NCI-H2196 (cell line): ENCODE measurements around the gene MACROD2.
"Not testable (repeated sequence)": the region's sequence is repeated elsewhere in the genome, so short reads cannot be mapped to it uniquely, and the experiment has no call there.

Source experiments
- DNase-seq: peaks from one replicate; lab custom pipeline; 2025; ENCODE audit not compliant: unreplicated experiment; lab: John Stamatoyannopoulos, UW

Gene MACROD2

DNA sequence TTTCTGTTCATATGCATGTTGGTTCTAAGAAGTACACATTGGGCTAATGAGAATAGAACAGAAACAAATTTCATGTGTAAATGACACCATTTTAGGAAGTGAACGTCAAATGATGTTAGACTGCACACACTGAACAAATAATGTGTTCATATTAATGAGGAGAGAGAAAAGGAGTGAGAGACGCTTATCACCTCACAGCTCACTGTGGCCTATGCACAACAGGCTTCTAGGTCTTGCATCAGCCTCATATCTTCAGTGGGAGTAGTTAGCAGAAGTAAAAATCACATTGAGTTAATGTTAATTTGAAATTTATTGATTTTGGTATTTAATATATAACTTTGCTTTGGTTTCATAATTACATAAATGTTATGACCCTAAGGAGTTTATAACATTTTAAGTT, 454.9 kb downstream of the MACROD2 start:
- no peak for DNase-seq

- DNase-seq = no peak
Measured at GRCh38 chr20:14451458-14451857, 456.1 kb downstream of the MACROD2 start.

DNA sequence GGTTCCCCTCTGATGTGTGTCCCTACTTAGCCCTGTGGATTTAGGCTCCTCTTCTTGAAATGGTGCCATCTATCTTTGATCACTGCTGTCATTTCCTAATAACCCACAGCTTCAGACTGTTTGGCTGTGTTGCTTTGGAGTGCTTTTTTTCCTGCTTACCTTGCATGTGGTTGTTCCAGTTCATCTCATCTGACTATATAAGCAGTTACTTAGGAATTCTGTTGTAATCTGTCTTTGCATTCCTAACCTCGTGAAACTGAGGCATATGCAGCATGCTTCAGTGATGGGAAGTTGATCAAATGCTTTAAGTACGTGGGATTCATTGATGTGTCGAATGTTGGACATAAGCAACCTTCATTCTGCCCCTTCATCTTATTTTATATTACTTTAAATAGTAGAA, 457.9 kb downstream of the MACROD2 start:
- no peak for DNase-seq

DNA sequence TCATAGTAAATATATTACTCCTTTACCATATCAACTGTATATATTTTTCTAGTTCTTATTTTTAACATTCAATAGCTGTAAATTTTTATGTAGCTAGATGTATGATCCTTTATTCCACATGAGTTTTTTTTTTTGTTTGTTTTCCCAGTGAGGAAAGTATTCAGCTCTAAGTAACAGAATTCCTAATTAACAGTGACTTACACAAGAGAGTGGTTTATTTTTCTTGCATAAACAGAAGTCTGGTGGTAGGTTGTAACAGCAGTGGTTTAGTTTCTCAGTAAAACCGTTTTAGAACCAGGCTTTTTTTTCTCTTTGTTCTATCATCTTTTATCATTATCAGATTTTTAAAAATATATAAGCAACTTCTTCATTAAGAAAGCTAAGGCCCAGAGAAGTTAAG, 459.0 kb downstream of the MACROD2 start:
- DNase-seq = no peak

- not testable (repeated sequence) for DNase-seq
Measured at GRCh38 chr20:14467104-14467827, 471.9 kb downstream of the MACROD2 start.

DNA sequence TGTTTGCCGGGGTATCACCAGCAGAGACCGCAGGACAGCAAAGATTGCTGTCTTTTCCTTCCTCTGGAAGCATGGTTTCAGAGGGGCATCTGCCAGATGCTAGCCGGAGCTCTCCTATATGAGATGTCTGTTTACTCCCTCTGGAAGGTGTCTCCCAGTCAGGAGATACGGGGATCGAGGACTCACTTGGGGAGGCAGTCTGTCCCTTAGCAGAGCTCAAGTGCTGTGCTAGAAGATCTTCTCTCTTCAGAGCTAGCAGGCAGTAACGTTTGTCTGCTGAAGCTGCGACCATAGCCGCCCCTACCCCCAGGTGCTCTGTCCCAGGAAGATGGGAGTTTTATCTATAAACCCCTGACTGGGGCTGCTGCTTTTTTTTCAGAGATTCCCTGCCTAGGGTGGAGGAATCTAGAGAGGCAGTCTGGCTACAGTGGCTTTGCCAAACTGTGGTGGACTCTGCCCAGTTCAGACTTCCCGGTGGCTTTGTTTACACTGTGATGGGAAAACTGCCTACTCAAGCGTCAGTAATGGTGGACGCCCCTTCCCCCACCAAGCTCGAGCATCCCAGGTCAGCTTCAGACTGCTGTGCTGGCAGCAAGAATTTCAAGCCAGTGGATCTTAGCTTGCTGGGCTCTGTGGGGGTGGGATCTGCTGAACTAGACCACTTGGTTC, 475.0 kb downstream of the MACROD2 start:
- DNase-seq = no peak

- DNase-seq = no peak
Measured at GRCh38 chr20:14470977-14471661, 475.8 kb downstream of the MACROD2 start.

DNA sequence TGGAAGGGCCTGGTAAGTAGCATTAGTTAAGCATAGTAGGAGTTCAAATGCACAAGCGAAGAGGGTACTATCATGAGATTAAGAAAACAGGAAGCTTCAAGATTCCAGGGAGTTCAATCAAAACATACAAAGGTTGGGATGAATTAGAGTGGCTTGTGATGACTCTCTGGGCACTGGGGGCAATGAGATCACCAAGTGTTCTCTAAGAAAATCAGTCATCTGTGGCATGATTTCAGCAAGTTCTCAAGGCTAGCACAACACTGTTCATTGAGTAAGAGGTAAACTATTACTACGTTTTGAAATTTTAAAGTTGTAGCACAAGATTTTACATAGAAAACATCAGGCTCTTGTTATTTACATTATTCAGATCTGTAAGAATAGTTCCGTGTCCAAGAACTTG, 481.8 kb downstream of the MACROD2 start:
- no peak for DNase-seq

GRCh38 chr20:14478126-14478525, 482.8 kb downstream of the MACROD2 start:
- no peak for DNase-seq

GRCh38 chr20:14481863-14482262, 486.5 kb downstream of the MACROD2 start:
- DNase-seq = no peak

DNA sequence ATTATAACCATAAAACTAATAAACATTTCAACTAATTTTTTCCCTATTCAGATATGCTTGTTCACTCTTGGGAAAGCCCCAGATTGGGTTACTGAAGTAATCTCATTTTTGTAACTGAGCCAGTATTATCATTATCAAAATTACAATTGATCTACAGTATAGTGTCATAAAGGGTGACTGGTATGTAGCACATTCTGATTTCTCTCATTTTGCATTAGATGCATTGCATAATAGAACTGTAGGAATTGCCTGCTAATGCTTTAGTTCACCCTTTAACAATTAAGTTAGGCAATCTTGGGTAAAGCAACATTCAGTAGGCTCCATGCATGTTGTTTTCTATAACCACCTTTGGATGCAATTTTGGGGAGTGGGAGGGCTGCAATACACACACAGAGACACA, 492.9 kb downstream of the MACROD2 start:
- DNase-seq = no peak

- no peak for DNase-seq
Measured at GRCh38 chr20:14488756-14489479, 493.6 kb downstream of the MACROD2 start.

DNA sequence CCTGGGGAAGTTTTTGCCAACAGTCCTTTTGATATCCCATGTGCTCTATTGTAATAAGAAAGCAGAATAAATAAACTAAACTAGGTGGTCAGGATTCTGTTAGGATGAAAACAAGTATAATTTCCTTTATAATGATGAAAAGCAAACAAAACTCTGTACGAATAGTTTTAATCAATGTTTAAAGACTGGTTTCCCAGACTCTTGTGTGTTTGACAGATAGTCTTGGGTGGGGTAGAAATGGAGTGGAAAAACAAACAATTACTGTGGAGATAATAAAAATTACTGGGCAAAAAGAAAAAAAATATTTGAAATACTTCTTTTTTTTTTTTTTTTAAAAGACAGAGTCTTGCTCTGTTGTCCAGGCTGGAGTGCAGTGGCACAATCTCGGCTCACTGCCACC, 494.2 kb downstream of the MACROD2 start:
- DNase-seq = no peak

DNA sequence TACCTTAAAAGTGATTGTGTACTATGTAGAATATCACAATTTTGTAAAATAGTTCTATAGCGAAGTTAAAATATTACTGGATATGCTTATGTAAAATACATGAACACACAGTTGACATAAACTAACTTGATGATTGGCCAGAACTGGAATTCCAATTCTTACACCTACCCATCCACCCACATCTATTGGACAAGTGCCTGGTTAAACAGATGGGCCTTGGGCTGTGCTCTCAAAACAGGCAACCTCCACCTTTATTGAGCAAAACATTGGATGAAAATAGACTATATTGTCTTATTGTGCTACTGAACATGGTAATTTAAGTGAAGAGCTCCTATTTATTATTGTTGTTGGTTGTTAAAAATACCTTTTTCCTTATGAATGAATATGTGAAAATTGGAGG, 496.1 kb downstream of the MACROD2 start:
- DNase-seq = no peak

GRCh38 chr20:14493408-14493807, 498.1 kb downstream of the MACROD2 start:
- no peak for DNase-seq

DNA sequence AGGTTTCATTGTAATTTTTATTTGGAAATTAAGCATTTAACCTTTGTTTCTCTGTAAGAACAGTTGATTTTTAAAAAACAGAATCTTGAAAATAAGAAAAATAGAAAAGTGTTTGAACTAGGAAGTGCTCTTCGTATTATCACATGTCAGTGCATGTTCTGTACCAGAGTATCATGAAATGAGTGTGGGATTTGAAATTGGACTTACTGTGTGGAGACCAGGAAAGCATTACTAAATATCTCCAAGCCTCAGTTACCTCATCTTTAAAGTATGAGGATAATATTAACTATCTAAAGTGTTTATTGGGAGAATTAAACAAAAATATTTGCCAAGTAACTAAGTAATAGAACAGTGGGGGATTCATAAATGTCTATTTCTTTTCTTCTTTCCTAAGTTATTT, 499.0 kb downstream of the MACROD2 start:
- no peak for DNase-seq

- DNase-seq = no peak
Measured at GRCh38 chr20:14495066-14495465, 499.8 kb downstream of the MACROD2 start.

DNA sequence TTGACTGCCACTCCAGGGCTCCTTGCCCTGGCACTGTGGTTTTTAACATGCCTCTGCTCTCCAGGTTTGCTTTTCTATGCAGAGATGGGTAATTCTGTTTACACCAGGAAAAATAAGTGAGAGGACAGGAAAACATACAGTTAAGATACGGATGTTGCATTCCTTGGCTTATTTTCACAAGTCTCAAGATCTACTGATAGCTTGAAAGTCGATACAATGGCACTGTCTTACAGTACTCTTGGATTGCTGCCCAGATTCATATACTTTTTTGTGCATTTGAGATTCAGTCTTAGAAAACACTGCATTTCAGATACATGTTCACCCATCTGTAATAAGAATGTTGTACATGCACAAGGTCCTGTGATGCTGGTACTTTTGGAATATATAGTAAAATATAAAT, 501.7 kb downstream of the MACROD2 start:
- DNase-seq = no peak

DNA sequence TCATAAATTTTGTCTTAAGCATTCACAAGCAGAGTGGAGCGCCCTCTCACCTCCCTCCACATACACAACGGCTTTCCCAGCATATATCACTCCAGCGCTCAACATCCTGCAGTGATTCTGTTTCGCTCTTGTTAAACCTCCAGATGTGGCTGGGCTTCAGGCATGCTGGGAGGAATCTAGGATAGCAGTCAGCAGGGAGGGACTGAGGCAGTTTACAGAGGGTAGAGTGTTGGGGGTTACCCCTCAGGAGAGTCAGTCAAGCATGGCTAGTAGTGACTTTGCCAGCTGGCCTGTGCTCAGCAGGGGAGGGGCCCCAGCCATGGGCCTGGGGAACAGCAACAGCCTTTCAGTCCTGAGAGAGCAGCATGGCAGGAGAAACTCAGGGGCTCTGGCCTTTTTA, 503.5 kb downstream of the MACROD2 start:
- DNase-seq = no peak

DNA sequence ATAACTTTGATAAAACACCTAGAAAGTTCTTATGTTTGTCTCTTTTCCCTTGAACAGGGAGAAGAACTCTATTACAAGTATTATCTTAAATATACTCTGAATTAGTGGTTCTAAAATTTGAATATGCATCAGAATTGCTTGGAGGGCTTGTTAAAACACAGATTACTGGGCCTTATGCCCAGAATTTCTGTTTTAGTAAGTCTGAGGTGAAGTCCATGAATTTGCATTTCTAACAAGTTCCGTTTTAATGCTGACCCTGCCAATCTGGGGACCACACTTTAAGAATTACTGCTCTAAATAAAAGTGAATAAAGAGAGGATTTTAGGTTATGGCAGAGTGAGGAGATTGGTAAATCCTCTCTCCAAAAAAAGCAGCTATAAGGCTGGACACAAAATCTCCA, 510.2 kb downstream of the MACROD2 start:
- DNase-seq = no peak

GRCh38 chr20:14507711-14508110, 512.4 kb downstream of the MACROD2 start:
- DNase-seq = no peak

GRCh38 chr20:14510341-14510740, 515.0 kb downstream of the MACROD2 start:
- no peak for DNase-seq
